ENCODE measurements around the gene TRIM50. TPM values are rescaled to one million over a fixed set of nuclear protein-coding genes. Genes with fewer than 3 reads are reported as not detected.

Gene TRIM50
- total and polyA plus RNA-seq, 2 experiments from 2014 or later, result 9.8 to 10.8 TPM

DNA sequence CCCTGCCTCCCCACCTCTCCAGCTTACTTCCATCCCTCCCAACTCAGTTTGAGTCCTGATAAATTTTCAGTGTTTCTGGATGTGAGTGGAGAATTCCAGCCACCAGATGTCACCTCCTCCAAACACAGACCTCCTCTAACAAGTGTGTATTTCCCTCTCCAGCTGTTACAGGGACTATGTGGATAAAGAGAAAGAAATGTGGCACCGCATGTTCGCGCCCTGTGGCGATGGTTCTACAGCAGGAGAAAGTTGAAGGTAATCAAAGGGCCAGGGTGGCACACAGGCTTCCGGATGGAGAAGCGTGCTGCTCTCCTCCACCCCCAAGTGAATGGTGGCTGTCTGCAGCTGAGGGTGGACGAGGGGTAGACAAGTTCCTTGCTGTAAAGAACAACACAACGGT lies 14.8 kb upstream of the TRIM50 start:
- H3K4me2 ChIP-seq, result peak overlapping the region; percentile 49
- H3K4me3 ChIP-seq, result no peak overlapping the region
- WGBS (ENCODE audit: low lambda C conversion rate, missing lambda C conversion rate), result 50% methylated on average over 8 of the region's 8 CpGs
- no peaks in the 10 kb centered on the region for H3K9me3 ChIP-seq (ENCODE audit: low read depth)
- no peak for TF ChIP-seq EZH2 (IDR thresholded peaks at IDR 0.05; ENCODE audit: borderline replicate concordance)
- no peak for TF ChIP-seq EZH2phosphoT487 (IDR thresholded peaks at IDR 0.05; ENCODE audit: low read depth, severe bottlenecking, unreplicated experiment)
- TF ChIP-seq, protein P1, sequence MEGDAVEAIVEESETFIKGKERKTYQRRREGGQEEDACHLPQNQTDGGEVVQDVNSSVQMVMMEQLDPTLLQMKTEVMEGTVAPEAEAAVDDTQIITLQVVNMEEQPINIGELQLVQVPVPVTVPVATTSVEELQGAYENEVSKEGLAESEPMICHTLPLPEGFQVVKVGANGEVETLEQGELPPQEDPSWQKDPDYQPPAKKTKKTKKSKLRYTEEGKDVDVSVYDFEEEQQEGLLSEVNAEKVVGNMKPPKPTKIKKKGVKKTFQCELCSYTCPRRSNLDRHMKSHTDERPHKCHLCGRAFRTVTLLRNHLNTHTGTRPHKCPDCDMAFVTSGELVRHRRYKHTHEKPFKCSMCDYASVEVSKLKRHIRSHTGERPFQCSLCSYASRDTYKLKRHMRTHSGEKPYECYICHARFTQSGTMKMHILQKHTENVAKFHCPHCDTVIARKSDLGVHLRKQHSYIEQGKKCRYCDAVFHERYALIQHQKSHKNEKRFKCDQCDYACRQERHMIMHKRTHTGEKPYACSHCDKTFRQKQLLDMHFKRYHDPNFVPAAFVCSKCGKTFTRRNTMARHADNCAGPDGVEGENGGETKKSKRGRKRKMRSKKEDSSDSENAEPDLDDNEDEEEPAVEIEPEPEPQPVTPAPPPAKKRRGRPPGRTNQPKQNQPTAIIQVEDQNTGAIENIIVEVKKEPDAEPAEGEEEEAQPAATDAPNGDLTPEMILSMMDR (IDR thresholded peaks at IDR 0.05; ENCODE audit: poor library complexity), result peak; percentile 83
- H3K36me3 ChIP-seq (replicated peaks; ENCODE audit: insufficient read depth, low read depth), result no peaks in the 10 kb centered on the region
- H2AFZ ChIP-seq, result peak overlapping the region; percentile 40
- peak; percentile 73 for DNase-seq (ENCODE audit: low spot score)
- no peaks in the 10 kb centered on the region for H4K20me1 ChIP-seq (ENCODE audit: insufficient read depth, poor library complexity, severe bottlenecking)
- no peaks in the 10 kb centered on the region for H3K27me3 ChIP-seq
- H3K27ac ChIP-seq, result no peak overlapping the region
- H3K4me1 ChIP-seq (ENCODE audit: insufficient read depth), result peaks cover 11% of the 10 kb centered on the region
- H3K79me2 ChIP-seq, result no peaks in the 10 kb centered on the region
- H3K9me2 ChIP-seq (replicated peaks; ENCODE audit: insufficient read depth), result no peaks in the 10 kb centered on the region

DNA sequence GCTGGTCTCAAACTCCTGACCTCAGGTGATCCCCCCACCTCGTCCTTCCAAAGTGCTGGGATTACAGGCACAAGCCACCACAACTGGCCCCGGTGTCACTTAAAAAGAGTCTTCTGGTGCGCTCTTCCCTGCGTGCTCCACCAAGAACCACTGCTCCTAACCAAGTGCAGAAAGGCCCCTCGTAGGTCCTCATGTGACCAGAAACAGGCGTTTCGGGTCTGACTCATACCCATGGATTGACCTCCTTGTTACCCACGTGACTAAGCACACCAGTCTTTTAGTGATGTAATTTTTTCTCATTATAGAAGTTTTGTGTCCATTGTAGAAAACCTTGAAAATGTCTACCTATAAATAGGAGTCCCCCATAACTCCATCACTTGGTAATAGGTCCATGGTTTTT lies 14.0 kb upstream of the TRIM50 start:
- Histone ChIP-seq H3K9me3 (ENCODE audit: low read depth) (no peaks in the 10 kb centered on the region), H2AFZ (no peak overlapping the region)

DNA sequence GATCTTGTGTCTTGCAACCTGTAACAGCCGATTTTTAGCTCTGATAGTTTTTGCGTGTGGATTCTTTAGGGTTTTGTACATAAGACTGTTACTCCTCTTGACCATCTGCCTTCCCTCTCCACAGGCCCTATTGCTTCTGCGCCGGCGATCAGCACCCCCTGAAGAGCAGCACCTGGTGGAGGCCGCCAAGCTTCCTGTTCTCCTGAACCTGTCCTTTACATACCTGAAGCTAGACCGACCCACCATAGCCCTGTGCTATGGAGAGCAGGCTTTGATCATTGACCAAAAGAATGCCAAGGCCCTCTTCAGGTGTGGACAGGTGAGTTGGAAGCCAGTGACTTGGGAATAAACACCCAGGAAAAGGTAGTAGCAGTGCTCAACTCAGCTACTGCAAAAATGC lies 12.6 kb upstream of the TRIM50 start:
- H3K9me2 ChIP-seq (replicated peaks; ENCODE audit: insufficient read depth), result no peaks in the 10 kb centered on the region
- no peak overlapping the region for H2AFZ ChIP-seq
- DNase-seq (ENCODE audit: low spot score), result no peak
- no peak overlapping the region for H3K4me2 ChIP-seq
- H3K4me1 ChIP-seq (ENCODE audit: insufficient read depth), result peaks cover 4% of the 10 kb centered on the region
- no peak overlapping the region for H3K27ac ChIP-seq
- H4K20me1 ChIP-seq (ENCODE audit: insufficient read depth, poor library complexity, severe bottlenecking), result no peaks in the 10 kb centered on the region
- TF ChIP-seq EZH2 (IDR thresholded peaks at IDR 0.05; ENCODE audit: borderline replicate concordance) (no peak), EZH2phosphoT487 (IDR thresholded peaks at IDR 0.05; ENCODE audit: low read depth, severe bottlenecking, unreplicated experiment) (no peak)
- TF ChIP-seq, protein P1 (IDR thresholded peaks at IDR 0.05; ENCODE audit: poor library complexity), result no peak
- no peaks in the 10 kb centered on the region for H3K79me2 ChIP-seq
- no peak overlapping the region for H3K4me3 ChIP-seq
- WGBS (ENCODE audit: low lambda C conversion rate, missing lambda C conversion rate), result 71% methylated on average over 7 of the region's 7 CpGs
- H3K27me3 ChIP-seq, result no peaks in the 10 kb centered on the region
- H3K36me3 ChIP-seq (replicated peaks; ENCODE audit: insufficient read depth, low read depth), result no peaks in the 10 kb centered on the region
- no peaks in the 10 kb centered on the region for H3K9me3 ChIP-seq (ENCODE audit: low read depth)

More for the DNA sequence above, 14.0 kb upstream of the TRIM50 start:
- 65% methylated on average over 8 of the region's 8 CpGs for WGBS (ENCODE audit: low lambda C conversion rate, missing lambda C conversion rate)
- no peaks in the 10 kb centered on the region for H3K9me2 ChIP-seq (replicated peaks; ENCODE audit: insufficient read depth)
- no peak for TF ChIP-seq EZH2 (IDR thresholded peaks at IDR 0.05; ENCODE audit: borderline replicate concordance)
- no peak for TF ChIP-seq EZH2phosphoT487 (IDR thresholded peaks at IDR 0.05; ENCODE audit: low read depth, severe bottlenecking, unreplicated experiment)
- H4K20me1 ChIP-seq (ENCODE audit: insufficient read depth, poor library complexity, severe bottlenecking), result no peaks in the 10 kb centered on the region
- H3K4me3 ChIP-seq, result no peak overlapping the region
- H3K27ac ChIP-seq, result no peak overlapping the region
- no peaks in the 10 kb centered on the region for H3K27me3 ChIP-seq
- no peak overlapping the region for H3K4me2 ChIP-seq
- DNase-seq (ENCODE audit: low spot score), result peak; percentile 64
- peaks cover 11% of the 10 kb centered on the region for H3K4me1 ChIP-seq (ENCODE audit: insufficient read depth)
- H3K36me3 ChIP-seq (replicated peaks; ENCODE audit: insufficient read depth, low read depth), result no peaks in the 10 kb centered on the region
- no peaks in the 10 kb centered on the region for H3K79me2 ChIP-seq

DNA sequence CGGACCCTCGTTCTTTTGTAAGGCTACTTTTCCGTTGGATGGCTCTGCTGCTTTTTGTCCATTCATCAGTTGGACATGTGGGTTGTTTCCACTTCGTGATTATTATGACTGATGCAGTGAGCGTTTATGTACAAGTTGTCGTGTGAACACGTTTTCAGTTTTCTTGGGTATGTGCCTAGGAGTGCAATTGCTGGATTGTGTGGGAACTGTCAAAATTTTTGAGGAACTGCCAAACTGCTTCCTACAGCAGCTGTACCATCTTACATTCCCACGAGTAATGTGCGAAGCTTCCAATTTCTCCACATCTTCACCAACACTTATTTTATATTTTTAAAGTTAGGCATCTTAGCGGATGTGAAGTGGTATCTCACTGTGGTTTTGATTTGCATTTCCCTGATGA lies 10.4 kb upstream of the TRIM50 start:
- H4K20me1 ChIP-seq (ENCODE audit: insufficient read depth, poor library complexity, severe bottlenecking), result no peaks in the 10 kb centered on the region
- H3K4me1 ChIP-seq (ENCODE audit: insufficient read depth), result peaks cover 4% of the 10 kb centered on the region
- H3K9me2 ChIP-seq (replicated peaks; ENCODE audit: insufficient read depth), result no peaks in the 10 kb centered on the region
- no peak overlapping the region for H3K4me3 ChIP-seq
- no peaks in the 10 kb centered on the region for H3K36me3 ChIP-seq (replicated peaks; ENCODE audit: insufficient read depth, low read depth)
- H3K27me3 ChIP-seq, result no peaks in the 10 kb centered on the region
- H2AFZ ChIP-seq, result no peak overlapping the region
- DNase-seq (ENCODE audit: low spot score), result no peak
- no peak for TF ChIP-seq EZH2phosphoT487 (IDR thresholded peaks at IDR 0.05; ENCODE audit: low read depth, severe bottlenecking, unreplicated experiment)
- TF ChIP-seq, protein P1 (IDR thresholded peaks at IDR 0.05; ENCODE audit: poor library complexity), result no peak
- no peak for TF ChIP-seq EZH2 (IDR thresholded peaks at IDR 0.05; ENCODE audit: borderline replicate concordance)
- H3K9me3 ChIP-seq (ENCODE audit: low read depth), result no peaks in the 10 kb centered on the region
- no peaks in the 10 kb centered on the region for H3K79me2 ChIP-seq
- 87% methylated on average over 10 of the region's 10 CpGs for WGBS (ENCODE audit: low lambda C conversion rate, missing lambda C conversion rate)
- H3K27ac ChIP-seq, result no peak overlapping the region
- no peak overlapping the region for H3K4me2 ChIP-seq

Measured in hepatocyte (in vitro differentiated cells).